Cerebellar cortex (tissue), 1 donor: ENCODE results near the gene FIGLA.
"Not testable (repeated sequence)": the region's sequence is repeated elsewhere in the genome, so short reads cannot be mapped to it uniquely, and the experiment has no call there.

Source experiments
- DNase-seq: peaks from one replicate; pipeline ENCODE4 v3.0.0-alpha.2; 2015; ENCODE audit warnings: low spot score

Gene FIGLA

DNA sequence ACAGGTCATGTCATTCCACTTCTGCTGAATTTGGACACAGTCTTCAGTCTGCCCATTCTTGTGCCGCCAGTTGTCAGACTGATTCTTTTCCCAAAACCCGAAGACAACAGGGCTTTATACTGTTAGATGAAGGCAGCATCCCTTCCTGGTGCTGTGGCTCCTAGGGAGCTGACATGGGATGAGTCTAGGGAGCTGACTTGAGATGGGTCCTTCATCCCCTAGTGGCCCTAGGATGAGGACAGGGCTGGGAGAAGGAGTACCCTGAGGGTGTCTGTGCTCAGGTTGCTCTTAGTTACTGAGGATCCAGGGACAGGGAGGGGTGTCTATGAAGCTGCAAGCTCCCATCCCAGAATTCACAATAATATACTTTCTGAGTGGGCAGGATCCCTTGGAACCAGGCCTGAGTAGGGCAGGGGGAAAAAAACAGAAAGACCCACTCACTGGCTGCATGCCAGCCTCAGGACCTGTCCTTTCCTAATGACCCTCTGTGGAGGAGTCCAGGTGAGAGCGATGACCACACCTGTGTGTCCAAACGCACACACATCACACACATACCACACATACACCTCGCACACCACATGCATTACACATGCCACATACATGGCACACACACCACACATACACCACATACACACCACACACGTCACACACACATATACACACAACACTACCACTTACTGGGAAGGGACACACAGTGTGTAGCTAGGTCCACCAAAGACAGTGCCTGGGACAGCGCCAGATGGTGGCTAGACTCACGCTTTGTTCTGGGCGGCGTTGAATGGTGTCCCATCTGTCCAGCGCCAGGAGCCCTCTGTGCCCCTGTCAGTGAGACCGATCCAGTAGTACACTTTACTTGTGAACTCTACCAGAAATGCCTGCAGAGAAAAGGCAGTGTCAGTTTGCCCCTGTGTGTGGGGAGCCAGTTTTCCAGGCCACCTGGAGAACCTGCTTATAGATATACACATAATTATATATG is 18.8 kb upstream of the FIGLA start:
- DNase-seq = no peak

DNA sequence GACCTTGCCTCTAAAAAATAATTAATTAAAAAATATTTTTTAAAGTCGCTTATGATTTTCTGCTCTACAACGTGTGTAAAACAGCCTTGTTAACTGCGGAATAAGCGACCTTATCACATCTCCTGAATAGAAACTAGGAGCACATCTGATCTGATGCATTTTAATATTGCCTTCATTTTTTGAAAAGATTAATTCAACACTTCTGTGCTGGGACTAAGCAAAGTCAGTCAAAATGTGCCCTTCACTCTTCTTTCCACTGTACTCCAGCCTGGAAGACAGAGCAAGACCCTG is 17.3 kb upstream of the FIGLA start:
- DNase-seq = no peak

DNA sequence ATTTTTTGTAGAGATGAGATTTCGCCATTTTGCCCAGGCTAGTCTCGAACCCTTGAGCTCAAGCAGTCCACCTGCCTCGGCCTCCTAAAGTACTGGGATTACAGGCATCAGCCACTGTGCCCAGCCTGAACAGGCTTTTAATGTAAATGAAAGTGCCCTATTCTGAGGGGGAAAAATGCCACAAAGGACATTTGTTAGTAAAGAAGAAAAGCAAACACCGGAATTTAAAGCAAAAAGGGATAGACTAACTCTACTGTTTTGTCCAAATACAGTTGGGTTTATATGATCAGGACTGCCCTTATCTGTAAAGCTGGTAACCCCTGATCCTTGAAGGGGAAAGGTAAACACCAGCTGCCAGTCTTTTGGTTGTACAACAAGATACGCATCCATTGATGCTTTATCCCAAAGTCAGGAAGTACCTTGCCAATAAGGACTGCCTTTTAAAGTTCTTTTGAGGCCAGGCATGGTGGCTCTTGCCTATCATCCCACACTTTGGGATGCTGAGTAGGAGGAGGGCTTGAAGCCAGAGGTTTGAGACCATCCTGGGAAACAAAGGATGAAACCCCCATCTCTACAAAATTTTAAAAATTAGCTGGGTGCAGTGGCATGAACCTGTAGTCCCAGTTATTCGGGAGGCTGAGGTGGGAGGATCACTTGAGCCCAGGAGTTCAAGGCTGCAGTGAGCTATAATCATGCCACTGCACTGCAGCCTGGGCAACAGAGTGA is 16.8 kb upstream of the FIGLA start:
- no peak for DNase-seq

DNA sequence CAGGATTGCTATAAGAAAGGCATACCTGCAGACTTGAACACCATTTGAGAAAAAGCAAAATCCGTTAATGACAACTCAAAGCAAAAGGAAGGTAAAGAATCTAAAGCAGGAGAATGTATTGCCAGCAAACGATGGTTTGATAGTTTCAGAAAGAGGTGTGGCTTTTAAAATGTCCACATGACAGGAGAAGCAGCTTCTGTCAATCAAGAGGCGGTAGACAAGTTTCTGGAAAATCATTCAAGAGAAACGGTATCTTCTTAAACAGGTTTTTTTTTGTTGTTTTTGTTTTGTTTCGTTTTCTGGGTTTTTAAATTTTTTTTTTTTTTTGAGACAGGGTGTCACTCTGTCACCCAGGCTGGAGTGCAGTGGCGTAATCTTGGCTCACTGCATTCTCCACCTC is 16.2 kb upstream of the FIGLA start:
- no peak for DNase-seq

DNA sequence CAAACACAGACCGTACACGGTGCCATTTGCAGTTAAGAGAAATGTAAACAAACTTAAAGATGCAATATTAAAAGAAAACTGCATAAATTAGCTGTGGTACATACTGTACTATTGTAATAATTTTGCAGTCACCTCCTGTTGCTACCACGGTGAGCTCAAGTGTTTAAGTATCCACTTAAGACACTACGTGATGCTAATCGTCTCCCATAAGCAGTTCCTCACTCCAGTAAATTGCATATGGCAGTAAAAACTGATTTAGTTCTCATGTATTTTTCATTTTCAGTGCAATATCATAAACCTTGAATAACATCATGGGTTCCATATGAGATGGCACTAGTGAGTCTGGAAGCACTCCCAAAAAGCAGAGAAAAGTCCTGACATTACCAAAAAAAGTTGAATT is 15.6 kb upstream of the FIGLA start:
- DNase-seq = no peak

DNA sequence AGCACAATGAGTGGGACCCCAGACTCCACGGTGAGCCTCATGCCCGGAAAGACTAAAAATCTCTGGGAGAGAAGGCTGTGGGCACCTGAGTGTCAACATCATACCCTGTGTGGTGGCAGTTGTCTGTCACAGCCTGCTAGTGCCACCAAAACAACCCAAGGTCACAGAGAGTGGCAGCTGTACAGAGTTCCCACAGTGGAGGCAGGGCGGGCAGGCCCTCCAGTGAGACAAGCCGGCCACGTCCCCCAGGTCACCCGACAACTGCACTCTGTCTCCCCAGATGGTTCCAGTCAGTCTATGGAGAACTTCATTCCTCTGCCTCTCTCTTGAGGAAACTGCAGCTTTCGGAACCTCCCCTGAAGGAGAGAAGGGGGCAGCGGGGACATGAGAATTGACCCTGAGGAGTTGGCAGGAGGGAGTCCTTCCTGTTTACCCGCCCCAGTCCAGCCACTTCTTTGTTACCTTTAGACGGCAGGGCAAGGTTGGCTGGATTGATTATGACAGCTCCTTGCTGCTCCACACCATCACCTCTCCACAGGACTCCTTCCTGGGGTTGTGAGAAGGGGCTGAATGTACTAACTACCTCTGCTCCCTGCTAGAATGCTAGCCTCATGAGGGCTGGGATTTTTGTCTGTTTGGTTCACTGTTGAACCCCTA is 11.3 kb upstream of the FIGLA start:
- no peak for DNase-seq

DNA sequence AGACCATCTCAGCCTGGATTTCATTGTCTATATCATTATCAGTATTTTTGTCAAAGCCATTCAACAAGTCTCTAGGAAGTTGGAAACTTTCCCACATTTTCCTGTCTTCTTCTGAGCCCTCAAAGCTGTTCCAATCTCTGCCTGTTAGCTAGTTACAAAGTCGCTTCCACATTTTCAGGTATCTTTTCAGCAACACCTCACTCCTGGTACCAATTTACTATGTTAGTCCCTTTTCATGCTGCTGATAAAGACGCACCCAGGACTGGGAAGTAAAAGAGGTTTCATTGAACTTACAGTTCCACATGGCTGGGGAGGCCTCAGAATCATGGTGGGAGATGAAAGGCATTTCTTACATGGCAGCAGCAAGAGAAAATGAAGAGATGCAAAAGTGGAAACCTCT is 9.3 kb upstream of the FIGLA start:
- no peak for DNase-seq

DNA sequence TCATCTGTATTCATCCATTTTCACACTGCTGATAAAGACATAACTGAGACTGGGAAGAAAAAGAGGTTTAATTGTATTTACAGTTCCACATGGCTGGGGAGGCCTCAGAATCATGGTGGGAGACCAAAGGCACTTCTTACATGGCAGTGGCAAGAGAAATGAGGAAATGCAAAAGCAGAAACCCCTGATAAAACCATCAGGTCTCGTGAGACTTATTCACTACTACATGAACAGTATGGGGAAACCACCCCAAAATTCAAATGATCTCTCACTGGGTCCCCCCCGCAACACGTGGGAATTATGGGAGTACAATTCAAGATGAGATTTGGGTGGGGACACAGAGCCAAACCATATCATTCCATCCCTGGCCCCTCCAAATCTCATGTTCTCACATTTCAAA is 7.6 kb upstream of the FIGLA start:
- not testable (repeated sequence) for DNase-seq

DNA sequence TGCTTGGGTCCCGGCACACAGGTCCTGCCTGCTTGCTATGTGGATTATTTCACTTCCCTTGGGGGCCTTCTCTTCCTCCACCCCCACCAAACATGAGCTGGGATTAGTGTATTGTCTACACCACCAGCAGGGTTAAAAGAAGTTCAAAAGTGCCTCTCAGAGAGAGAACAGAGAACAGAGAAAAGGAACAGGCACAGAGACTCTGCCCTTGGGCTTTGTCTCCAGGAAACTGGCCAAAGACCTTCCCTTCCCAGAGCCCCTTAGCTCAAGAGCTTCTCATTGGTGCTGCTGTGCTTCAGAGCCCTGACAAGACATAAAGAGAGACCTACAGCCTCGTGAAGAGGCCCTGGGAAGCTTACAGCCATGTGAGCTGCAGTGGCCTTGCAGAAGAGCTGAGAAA is 7.1 kb upstream of the FIGLA start:
- no peak for DNase-seq

DNA sequence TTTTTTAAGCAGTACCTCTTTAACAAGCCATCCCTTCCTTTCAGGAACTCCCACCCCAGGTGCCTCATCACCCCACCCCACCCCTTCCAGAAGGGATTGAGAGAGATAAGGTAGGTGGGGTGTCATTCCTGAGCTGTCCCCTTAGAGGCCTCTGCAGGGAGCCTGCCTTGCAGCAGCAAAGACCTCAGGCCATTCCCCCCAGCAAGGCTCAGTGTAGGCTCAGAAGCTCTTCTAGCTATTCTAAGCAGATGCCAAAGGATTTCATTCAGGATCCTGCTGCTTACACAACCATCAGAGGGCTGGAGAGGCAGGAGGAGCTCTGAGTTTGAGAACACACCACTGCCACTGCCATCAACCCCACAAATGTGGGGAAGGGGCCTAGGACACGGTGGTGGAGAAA is 5.8 kb upstream of the FIGLA start:
- no peak for DNase-seq

DNA sequence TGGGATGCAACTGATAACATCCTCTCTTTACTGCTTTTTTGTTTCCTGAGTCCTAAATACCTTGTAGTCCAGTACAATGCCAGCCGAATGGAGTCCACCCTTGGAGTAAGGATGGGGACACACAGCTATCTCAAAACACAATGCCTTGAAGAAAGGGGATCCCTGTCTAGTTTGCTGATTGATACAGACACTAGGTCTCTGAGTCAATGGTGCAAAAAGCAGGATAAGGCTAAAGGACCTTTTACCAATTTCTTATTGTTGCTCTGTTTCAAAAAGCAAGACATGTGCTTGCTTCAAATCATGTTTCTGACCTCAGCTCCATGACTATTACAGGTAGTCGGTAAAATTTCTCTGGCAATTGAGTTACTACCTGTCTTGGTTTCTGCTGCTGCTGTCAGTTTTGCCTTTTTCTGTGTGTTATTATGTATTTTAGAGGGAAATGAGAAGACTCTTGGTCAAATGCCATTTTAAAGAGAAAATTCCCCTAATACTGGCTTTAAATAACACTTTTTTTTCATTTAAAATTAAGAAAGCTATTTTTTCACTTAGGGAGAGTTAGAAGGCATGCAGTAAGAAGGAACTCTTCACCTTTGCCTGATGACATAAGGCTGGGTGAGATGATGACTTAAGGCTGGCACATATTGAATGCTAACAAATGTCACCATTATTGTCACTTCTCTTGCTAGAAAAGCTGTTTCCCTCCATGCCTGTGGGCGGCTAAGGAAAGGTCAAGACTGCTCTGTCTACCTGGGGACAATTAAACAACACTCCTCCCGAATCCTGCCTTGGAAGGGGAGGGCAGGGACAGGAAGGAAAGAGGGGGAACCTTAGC is 4.9 kb upstream of the FIGLA start:
- DNase-seq = no peak

DNA sequence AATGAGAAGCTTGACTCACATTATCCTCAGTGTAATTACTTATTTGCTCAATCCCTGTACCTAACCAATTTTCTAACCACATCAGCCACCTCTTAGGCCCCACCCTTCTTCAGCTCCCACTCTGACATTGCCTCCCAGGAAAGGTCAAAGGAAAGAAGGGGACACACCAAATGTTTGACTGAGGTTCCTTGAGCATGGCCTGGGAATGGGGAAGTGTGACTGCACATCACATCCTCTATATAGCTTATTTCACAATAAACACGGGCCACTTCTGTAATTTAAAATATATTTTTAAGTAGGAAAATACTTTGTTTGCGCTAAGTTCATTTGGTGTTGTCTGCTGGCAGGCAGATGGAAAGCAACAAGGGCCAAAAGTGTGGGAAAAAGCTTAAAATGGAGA is 3.0 kb upstream of the FIGLA start:
- no peak for DNase-seq

DNA sequence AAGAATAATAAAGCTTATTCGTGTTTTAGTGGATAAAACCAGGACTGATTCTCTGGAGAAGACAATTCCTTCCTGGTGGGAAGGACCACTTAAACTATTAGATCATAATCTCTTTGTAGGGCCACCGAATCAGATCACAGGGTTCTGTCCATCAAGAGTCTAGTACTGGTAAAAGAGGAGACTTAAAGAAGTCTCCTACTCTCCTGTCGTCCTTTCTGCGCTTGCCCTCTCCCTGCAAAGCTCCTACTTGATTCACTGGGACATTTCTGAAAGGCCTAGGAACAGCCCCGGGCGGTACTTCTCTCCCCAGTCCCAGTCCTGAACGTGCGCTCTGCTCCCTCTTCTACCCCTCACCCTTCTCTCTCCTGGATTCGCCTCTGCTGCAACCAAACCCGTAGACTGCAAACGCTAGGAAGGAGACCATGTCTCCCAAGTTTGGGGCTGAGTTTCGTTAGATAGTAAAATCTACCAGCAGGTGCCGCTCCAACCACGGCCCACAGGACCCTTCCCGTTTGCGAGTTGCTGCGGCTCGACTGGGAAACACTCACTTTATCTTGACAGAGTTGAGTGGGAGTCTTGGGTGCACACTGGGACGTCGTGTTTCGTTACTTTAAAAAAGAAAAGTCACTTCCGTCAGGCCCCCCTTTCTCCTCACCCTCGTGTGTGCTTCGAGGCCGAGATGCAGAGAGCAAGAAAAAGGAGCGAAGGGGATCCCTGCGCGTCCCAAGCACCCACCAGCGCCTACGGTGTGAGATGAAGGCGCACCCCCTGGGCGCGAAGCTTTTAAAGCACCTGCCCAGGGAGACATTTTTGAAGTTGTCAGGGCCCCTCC is 923 bp downstream of the FIGLA start:
- peak; percentile 72 for DNase-seq

DNA sequence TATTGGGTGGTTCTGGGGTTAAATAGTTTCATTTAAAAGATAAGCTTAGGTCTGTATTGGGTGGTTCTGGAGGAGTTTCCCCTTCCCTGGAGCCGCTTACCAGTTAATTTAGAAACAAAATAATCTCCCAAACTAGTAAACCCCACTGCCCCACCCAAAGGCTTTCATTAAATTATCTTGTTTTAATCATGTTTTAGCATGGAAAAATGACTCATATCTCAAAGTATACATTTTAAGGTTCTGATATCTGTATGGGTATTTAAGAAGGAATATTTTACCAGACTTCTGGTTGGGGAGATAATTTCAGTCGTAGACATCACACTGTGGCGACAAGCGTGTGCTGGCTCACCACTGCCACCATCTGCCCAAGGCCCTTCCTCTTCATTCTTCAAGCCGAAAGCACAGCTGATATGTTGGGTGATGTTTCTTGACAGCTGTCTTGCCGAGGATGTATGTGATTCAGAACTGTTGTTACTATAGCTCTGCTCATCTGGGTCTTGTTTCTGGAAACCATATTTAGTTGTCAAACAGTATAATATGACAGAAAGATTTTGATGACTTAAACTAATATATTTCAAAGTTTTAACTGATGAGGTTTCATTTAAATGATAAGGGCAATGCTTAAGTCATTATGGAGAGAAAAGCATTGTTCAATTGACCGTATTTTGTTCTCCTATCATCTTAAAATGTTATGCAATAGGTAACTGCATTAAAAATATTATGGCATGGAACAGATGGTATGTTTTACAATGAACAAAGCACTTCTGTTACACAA is 5.1 kb downstream of the FIGLA start:
- peak; percentile 75 for DNase-seq

DNA sequence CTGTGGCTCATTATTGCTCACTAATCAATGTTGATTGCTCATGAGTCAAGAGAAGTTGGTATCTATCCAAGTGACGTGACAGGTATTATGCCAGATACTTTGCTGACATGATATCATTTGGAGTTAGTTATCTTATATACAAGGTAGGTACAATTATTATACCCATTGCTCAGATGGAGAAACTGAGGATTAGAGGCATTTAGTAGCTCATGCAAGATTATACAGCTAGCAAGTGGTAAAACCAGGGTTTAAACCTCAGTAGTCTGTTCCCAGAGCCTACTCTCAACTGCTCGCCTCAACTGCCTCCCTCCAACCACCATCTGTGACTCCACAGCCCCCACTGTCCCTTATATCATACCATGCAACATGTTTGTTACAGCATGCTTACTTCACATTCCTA is 6.1 kb downstream of the FIGLA start:
- no peak for DNase-seq

DNA sequence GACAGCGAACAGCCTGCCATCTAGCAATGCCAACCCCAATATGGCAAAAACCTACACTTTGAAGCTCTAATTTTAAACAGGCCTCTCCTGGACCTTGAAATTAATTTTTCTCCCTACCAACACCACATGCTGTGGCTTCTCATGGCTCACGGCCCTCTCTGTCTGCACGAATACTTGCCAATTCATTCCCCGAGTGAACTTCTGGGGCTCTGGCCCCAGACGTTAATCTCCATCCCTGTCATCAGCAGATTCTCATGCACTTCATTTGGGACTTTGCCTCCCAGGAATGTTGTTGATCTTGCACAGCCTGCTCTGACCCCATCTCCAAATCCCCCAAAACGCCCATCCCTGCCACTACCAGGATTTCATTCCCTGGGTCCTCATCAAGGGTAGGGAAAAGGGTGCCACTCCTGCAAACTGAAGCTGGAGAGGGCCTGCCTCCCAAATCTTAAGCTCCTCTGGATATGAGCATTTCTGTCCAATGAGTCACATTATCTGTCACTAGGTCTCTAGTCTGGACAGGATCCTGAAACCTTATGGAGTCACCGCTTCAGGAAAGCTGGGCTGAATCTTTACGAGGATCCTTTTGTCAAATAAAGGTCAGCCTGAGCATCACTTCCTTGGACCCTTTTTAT is 10.4 kb downstream of the FIGLA start:
- no peak for DNase-seq

DNA sequence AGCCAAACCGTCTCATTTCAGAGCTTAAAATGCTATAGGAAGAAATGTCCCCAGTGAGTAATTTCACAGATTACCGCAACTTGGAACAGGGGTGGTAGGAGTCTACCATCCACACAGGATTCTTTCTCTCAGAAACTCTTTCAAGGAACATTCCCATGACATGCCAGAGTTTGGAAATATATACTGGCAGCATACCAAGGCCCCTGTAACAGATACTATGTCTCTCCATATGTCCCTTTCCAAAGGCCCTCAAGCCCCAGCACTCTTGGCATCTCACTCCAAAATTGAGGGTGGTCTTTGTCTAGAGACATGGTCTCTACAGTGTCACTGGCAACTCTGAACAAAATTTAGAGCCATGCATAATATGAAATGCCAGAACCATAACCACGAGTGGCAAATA is 11.0 kb downstream of the FIGLA start:
- no peak for DNase-seq

DNA sequence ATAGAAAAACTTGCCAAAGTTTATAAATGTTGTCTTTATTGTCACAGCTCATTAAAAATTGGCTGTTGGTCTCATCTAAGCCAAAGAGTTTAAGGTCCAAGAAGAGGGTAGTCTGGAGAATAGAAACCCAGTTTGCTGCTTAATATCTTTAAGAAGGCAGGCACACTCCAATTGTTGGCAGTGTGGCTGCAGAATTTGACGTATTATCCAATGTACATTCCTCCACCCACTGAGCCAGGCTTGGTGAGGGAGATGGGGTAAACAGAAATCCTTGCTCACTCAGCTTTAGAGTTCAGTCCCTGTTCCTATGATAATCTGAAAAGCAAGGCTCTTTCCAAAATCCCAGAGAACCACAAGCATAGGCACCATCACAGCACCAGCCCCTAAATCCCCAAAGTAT is 11.8 kb downstream of the FIGLA start:
- no peak for DNase-seq

DNA sequence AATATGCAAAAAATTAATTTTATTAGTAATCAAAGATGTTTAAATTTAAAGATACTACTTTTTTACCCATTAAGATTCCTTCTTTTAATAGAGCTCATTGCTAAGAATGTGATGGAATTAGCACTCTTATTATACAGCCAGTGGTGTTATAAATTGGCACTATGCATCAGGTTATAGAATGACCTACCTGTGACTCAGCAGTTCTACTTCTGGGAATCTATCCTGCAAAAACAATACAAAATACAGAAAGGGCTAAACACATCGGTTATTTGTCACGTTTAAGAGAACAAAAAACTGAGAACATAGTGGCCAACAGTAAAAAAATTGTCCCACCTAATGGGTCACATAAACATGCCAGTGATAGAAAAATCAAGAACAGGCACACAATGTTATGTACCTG is 13.0 kb downstream of the FIGLA start:
- no peak for DNase-seq

DNA sequence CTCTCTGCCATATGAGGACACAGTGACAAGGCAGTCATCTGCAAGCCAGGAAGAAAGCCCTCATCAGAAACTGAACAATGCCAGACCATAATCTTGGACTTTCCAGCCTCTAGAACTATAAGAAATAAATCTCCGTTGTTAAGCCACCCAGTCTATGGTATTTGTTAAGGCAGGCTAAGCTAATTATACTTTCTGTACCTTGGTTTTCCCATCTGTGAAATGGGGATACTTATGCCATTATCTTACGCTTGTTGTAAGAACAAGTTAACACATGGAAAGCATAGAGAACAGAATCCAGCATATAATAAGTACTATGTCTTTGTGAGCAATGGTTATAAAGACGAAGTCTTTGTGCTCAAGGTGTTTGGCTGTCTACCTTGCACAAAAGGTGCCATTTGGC is 14.2 kb downstream of the FIGLA start:
- no peak for DNase-seq
